ENCODE measurements around the gene IRF3. TPM values are rescaled to one million over a fixed set of nuclear protein-coding genes. Genes with fewer than 3 reads are reported as not detected.
A peak's percentile ranks its signal among the peaks of the same experiment; 100 is the strongest.

Gene IRF3
- total and polyA plus RNA-seq, 7 donors, result 10.3 to 26.5 (median 18.2) TPM

DNA sequence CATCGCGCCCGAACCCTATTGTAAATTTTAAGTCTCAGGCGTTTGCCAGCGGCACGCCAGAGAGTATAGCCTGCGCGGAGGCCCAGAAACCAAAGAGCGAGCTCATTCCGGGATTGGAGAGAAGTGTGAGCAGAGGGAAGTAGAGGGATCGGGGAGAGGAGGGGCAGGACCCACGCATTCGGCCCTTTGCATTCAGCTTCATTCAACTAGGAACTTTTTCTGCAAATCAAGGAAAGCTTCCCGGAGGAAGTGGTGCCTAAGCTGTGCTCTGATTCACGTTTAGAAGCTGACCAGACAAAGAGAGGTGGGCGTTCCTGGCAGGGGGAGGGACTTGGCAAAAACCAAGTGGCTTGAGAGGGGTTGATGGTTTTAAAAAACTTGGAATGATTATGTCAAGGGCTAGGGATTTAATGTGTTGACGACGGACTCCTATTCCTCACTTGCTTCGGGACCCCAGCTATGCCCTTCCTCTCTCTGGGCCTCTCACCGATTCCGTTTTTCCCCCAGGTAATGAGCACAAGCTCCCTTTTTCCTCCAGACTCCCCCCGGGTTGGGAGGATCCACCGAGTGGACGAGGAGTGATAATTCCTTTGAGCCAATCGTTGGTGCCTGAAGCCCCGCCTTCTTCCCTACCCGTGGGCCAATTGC is 10.6 kb upstream of the IRF3 start:
- Histone ChIP-seq H3K4me3 (peak overlapping the region; percentile 95), H3K9me3 (no peaks in the 10 kb centered on the region), H3K36me3 (ENCODE audit: insufficient read depth in 1 of 2, low read depth in 1 of 2) (peaks cover 0 to 11% of the 10 kb centered on the region in 2 donors), H3K27me3 (ENCODE audit: insufficient read depth in 3 of 3, low read length in 2 of 3) (no peaks in the 10 kb centered on the region), H3K4me1 (peaks cover 34% of the 10 kb centered on the region), H3K27ac (peak overlapping the region; percentile 99)
- intact Hi-C loops (cut with DNase I), result loop anchor here (2.0 to 10.0 kb wide), 4 partner anchors 35 to 141 kb away; partner anchors contain the start of genes MED25 (in 1 of the 2) and RRAS (in 1 of the 2)
- ATAC-seq (peak; percentile 41 to 64 (median 54)), DNase-seq (peak; percentile 87 to 92)
- WGBS, 3 donors, result 1 to 2% (median 2%) methylated on average over 27 of the region's 27 CpGs
- TF ChIP-seq, protein P1, sequence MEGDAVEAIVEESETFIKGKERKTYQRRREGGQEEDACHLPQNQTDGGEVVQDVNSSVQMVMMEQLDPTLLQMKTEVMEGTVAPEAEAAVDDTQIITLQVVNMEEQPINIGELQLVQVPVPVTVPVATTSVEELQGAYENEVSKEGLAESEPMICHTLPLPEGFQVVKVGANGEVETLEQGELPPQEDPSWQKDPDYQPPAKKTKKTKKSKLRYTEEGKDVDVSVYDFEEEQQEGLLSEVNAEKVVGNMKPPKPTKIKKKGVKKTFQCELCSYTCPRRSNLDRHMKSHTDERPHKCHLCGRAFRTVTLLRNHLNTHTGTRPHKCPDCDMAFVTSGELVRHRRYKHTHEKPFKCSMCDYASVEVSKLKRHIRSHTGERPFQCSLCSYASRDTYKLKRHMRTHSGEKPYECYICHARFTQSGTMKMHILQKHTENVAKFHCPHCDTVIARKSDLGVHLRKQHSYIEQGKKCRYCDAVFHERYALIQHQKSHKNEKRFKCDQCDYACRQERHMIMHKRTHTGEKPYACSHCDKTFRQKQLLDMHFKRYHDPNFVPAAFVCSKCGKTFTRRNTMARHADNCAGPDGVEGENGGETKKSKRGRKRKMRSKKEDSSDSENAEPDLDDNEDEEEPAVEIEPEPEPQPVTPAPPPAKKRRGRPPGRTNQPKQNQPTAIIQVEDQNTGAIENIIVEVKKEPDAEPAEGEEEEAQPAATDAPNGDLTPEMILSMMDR (IDR thresholded peaks at IDR 0.05), result no peak

DNA sequence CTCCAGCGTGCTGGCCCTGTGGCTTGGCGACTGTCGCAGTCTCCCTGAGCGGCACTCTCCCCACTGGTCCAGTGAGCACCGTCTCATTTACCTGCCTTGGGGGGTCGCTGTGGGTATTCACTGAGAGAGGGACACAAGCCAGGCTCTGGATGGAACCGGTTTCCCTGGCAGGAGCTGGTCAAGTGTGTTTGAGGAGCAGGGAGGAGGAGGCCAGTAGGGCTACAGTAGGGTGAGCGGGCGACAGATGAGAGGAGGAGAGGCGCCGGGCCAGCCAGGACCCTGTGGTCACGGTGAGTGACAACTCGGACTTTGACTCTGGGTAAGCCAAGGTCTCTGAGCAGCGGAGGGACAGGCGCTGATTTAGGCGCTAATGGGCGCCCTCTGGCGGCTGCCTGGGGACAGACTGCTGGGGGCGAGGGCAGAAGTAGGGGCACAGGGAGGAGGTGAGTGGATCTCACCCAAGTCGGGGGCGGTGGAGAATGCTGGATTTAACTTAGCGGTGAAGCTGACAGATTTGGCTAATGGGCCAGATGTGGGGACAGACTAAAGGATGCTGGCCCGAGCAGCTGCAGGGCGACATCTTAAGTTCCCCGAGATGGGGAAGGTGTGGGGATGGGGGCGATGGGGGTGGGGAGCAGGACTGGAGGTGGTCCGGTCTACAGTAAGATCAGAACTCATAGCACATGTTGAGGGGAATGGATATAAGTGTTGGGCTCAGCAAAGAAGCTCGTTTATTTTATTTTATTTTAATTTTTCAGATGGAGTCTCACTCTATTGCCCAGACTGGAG is 6.7 kb upstream of the IRF3 start:
- 19 to 26% (median 21%) methylated on average over 28 of the region's 28 CpGs for WGBS, 3 donors
- H3K4me3 ChIP-seq, result no peak overlapping the region
- intact Hi-C loops (cut with DNase I), result loop anchor here in 1 of 2 donors (10.0 kb wide), 1 partner anchor 98 kb away; no protein-coding TSS in a partner anchor

DNA sequence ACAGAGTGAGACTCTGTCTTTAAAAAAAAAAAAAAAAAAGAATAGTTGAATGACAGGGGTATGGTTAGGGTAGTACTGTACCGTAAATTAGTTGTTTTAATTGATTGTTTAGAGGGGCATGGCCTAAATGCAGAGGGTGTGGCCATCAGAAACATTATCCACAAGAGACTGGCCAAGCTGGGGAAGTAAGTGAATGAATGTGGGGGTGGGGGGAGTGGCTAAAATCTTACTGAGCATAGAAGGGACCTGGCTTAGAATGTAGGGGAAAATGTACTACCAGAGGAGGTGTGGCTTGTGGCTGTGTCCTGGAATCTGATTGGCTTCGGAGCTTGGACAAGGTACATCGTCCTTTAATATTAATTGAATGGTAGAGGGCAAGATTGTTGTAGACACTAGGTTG is 3.9 kb upstream of the IRF3 start:
- intact Hi-C loops (cut with DNase I), result no loop called here
- Histone ChIP-seq H3K9me3 (no peaks in the 10 kb centered on the region), H3K27me3 (ENCODE audit: insufficient read depth in 3 of 3, low read length in 2 of 3) (no peaks in the 10 kb centered on the region), H3K27ac (no peak overlapping the region), H3K4me3 (no peak overlapping the region), H3K4me1 (peaks cover 9% of the 10 kb centered on the region), H3K36me3 (ENCODE audit: insufficient read depth in 1 of 2, low read depth in 1 of 2) (peaks cover 0 to 19% of the 10 kb centered on the region in 2 donors)
- TF ChIP-seq, protein P1 (IDR thresholded peaks at IDR 0.05), result no peak
- ATAC-seq, result no peak
- no peak for DNase-seq
- WGBS, 3 donors, result 89 to 98% (median 89%) methylated on average over 3 of the region's 3 CpGs

More for the DNA sequence above, 6.7 kb upstream of the IRF3 start:
- Histone ChIP-seq H3K27me3 (ENCODE audit: insufficient read depth in 3 of 3, low read length in 2 of 3) (no peaks in the 10 kb centered on the region), H3K9me3 (no peaks in the 10 kb centered on the region), H3K36me3 (ENCODE audit: insufficient read depth in 1 of 2, low read depth in 1 of 2) (peaks cover 0 to 19% of the 10 kb centered on the region in 2 donors), H3K4me1 (peaks cover 10% of the 10 kb centered on the region), H3K27ac (peak overlapping the region; percentile 69)
- ATAC-seq (peak; percentile 16 to 30 (median 21)), DNase-seq (peak; percentile 80 to 89)
- TF ChIP-seq, protein P1 (IDR thresholded peaks at IDR 0.05), result peak; percentile 88

DNA sequence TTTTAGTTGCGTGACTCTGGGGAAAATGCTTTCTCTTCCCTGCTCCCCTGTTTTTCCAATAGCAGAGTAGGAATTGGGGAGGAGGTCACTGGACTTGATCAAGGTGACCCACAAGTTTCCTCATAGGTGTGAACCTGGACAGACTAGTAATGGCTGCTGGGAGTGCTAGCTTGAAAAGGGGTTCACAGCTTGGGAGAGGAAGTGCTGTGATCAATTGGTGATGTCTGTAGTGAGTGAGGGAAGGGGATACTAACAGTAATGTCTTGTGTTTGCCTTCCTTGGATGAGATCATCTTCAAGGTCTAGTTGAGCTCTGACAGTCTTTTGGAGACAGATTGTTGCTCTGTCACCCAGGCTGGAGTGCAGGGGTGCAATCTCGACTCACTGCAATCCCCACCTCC is 1.8 kb upstream of the IRF3 start:
- TF ChIP-seq, protein P1 (IDR thresholded peaks at IDR 0.05), result no peak
- 88 to 93% (median 91%) methylated on average over 2 of the region's 2 CpGs for WGBS, 3 donors

More for the DNA sequence above, 1.8 kb upstream of the IRF3 start:
- Histone ChIP-seq H3K27ac (no peak overlapping the region), H3K4me1 (peaks cover 13% of the 10 kb centered on the region), H3K27me3 (ENCODE audit: insufficient read depth in 3 of 3, low read length in 2 of 3) (no peaks in the 10 kb centered on the region), H3K9me3 (no peaks in the 10 kb centered on the region), H3K4me3 (no peak overlapping the region), H3K36me3 (ENCODE audit: insufficient read depth in 1 of 2, low read depth in 1 of 2) (peaks cover 0 to 24% of the 10 kb centered on the region in 2 donors)
- no peak for DNase-seq
- no peak for ATAC-seq
- intact Hi-C loops (cut with DNase I), result no loop called here
